Measurements from ENCODE around the gene TEPSIN. TPM values are rescaled to one million over a fixed set of nuclear protein-coding genes. Genes with fewer than 3 reads are reported as not detected.
A peak's percentile ranks its signal among the peaks of the same experiment; 100 is the strongest.

TEPSIN gene
- total RNA-seq, 2 experiments from 2014 or later = 55.0 to 55.4 TPM

GRCh38 chr17:81212365-81212764 is 26.5 kb downstream of the TEPSIN start:
- ChIA-PET CTCF (no interaction called here), POLR2A (no interaction called here)
- Mint-ChIP-seq H3K9me3 (no peaks in the 10 kb centered on the region), H3K36me3 (ENCODE audit: low read depth) (no peaks in the 10 kb centered on the region), H3K27ac (no peak overlapping the region), H3K4me3 (no peak overlapping the region), H3K4me1 (no peaks in the 10 kb centered on the region), H3K27me3 (no peaks in the 10 kb centered on the region)
- DNase-seq = no peak

- no peak for DNase-seq
- Mint-ChIP-seq H3K9me3 (no peaks in the 10 kb centered on the region), H3K27ac (no peak overlapping the region), H3K4me1 (no peaks in the 10 kb centered on the region), H3K27me3 (no peaks in the 10 kb centered on the region), H3K36me3 (ENCODE audit: low read depth) (no peaks in the 10 kb centered on the region), H3K4me3 (no peak overlapping the region)
- POLR2A ChIA-PET = interaction anchor here (0.6 kb wide), 1 partner anchor 10 kb away, joined by 3 read pairs; no protein-coding TSS in a partner anchor
- CTCF ChIA-PET = interaction anchor here (0.6 kb wide), 1 partner anchor 60 kb away, joined by 4 read pairs; no protein-coding TSS in a partner anchor
Observed at GRCh38 chr17:81210868-81211267, 28.0 kb downstream of the TEPSIN start.

GRCh38 chr17:81210466-81210865 is 28.4 kb downstream of the TEPSIN start:
- ChIA-PET POLR2A (interaction anchor here (0.6 kb wide), 1 partner anchor 9 kb away, joined by 3 read pairs; no protein-coding TSS in a partner anchor), CTCF (no interaction called here)
- H3K36me3 Mint-ChIP-seq (ENCODE audit: low read depth) = no peaks in the 10 kb centered on the region
- no peak overlapping the region for H3K4me3 Mint-ChIP-seq
- no peaks in the 10 kb centered on the region for H3K9me3 Mint-ChIP-seq
- H3K27me3 Mint-ChIP-seq = no peaks in the 10 kb centered on the region
- no peak overlapping the region for H3K27ac Mint-ChIP-seq
- H3K4me1 Mint-ChIP-seq = no peaks in the 10 kb centered on the region
- DNase-seq = no peak

GRCh38 chr17:81209141-81209540 is 29.7 kb downstream of the TEPSIN start:
- CTCF ChIA-PET = no interaction called here
- Mint-ChIP-seq H3K4me3 (no peak overlapping the region), H3K27ac (no peak overlapping the region), H3K9me3 (no peaks in the 10 kb centered on the region), H3K36me3 (ENCODE audit: low read depth) (no peaks in the 10 kb centered on the region), H3K27me3 (no peaks in the 10 kb centered on the region), H3K4me1 (no peaks in the 10 kb centered on the region)
- no peak for DNase-seq
- POLR2A ChIA-PET = no interaction called here

- ChIA-PET POLR2A (no interaction called here), CTCF (no interaction called here)
- Mint-ChIP-seq H3K36me3 (ENCODE audit: low read depth) (no peaks in the 10 kb centered on the region), H3K27me3 (no peaks in the 10 kb centered on the region), H3K4me3 (no peak overlapping the region), H3K4me1 (no peaks in the 10 kb centered on the region), H3K9me3 (no peaks in the 10 kb centered on the region), H3K27ac (no peak overlapping the region)
- DNase-seq = no peak
Observed at GRCh38 chr17:81208651-81209050, 30.2 kb downstream of the TEPSIN start.

GRCh38 chr17:81207610-81208581 is 31.0 kb downstream of the TEPSIN start:
- Mint-ChIP-seq H3K4me1 (no peaks in the 10 kb centered on the region), H3K36me3 (ENCODE audit: low read depth) (no peaks in the 10 kb centered on the region), H3K27me3 (no peaks in the 10 kb centered on the region), H3K4me3 (no peak overlapping the region), H3K9me3 (no peaks in the 10 kb centered on the region), H3K27ac (no peak overlapping the region)
- DNase-seq = no peak
- ChIA-PET POLR2A (no interaction called here), CTCF (no interaction called here)

- Mint-ChIP-seq H3K4me3 (no peak overlapping the region), H3K36me3 (ENCODE audit: low read depth) (no peaks in the 10 kb centered on the region), H3K4me1 (no peaks in the 10 kb centered on the region), H3K27me3 (no peaks in the 10 kb centered on the region), H3K9me3 (no peaks in the 10 kb centered on the region), H3K27ac (no peak overlapping the region)
- no peak for DNase-seq
- ChIA-PET POLR2A (no interaction called here), CTCF (no interaction called here)
Observed at GRCh38 chr17:81206657-81207056, 32.2 kb downstream of the TEPSIN start.

GRCh38 chr17:81206166-81206565 is 32.7 kb downstream of the TEPSIN start:
- H3K36me3 Mint-ChIP-seq (ENCODE audit: low read depth) = no peaks in the 10 kb centered on the region
- H3K9me3 Mint-ChIP-seq = no peaks in the 10 kb centered on the region
- no peak overlapping the region for H3K27ac Mint-ChIP-seq
- no peak overlapping the region for H3K4me3 Mint-ChIP-seq
- DNase-seq = no peak
- H3K4me1 Mint-ChIP-seq = no peaks in the 10 kb centered on the region
- POLR2A ChIA-PET = no interaction called here
- CTCF ChIA-PET = interaction anchor here (0.8 kb wide), 1 partner anchor 206 kb away, joined by 3 read pairs; no protein-coding TSS in a partner anchor
- H3K27me3 Mint-ChIP-seq = no peaks in the 10 kb centered on the region

- no peak for DNase-seq
- H3K27ac Mint-ChIP-seq = no peak overlapping the region
- no peaks in the 10 kb centered on the region for H3K9me3 Mint-ChIP-seq
- no peak overlapping the region for H3K4me3 Mint-ChIP-seq
- no peaks in the 10 kb centered on the region for H3K4me1 Mint-ChIP-seq
- CTCF ChIA-PET = no interaction called here
- no peaks in the 10 kb centered on the region for H3K27me3 Mint-ChIP-seq
- POLR2A ChIA-PET = no interaction called here
- H3K36me3 Mint-ChIP-seq (ENCODE audit: low read depth) = no peaks in the 10 kb centered on the region
Observed at GRCh38 chr17:81204578-81204977, 34.3 kb downstream of the TEPSIN start.

GRCh38 chr17:81203136-81203535 is 35.7 kb downstream of the TEPSIN start:
- CTCF ChIA-PET = no interaction called here

GRCh38 chr17:81202318-81202717 is 36.5 kb downstream of the TEPSIN start:
- H3K4me3 Mint-ChIP-seq = no peak overlapping the region
- no peaks in the 10 kb centered on the region for H3K9me3 Mint-ChIP-seq
- CTCF ChIA-PET = no interaction called here
- no peak overlapping the region for H3K27ac Mint-ChIP-seq
- H3K36me3 Mint-ChIP-seq (ENCODE audit: low read depth) = no peaks in the 10 kb centered on the region
- no peaks in the 10 kb centered on the region for H3K4me1 Mint-ChIP-seq
- H3K27me3 Mint-ChIP-seq = no peaks in the 10 kb centered on the region
- no peak for DNase-seq
- POLR2A ChIA-PET = no interaction called here

More at GRCh38 chr17:81203136-81203535, 35.7 kb downstream of the TEPSIN start:
- no peak overlapping the region for H3K4me3 Mint-ChIP-seq
- no peak overlapping the region for H3K27ac Mint-ChIP-seq
- POLR2A ChIA-PET = no interaction called here
- no peaks in the 10 kb centered on the region for H3K9me3 Mint-ChIP-seq
- DNase-seq = no peak
- H3K4me1 Mint-ChIP-seq = no peaks in the 10 kb centered on the region
- H3K27me3 Mint-ChIP-seq = no peaks in the 10 kb centered on the region
- no peaks in the 10 kb centered on the region for H3K36me3 Mint-ChIP-seq (ENCODE audit: low read depth)

- peak; percentile 31 for DNase-seq
- no peak overlapping the region for H3K4me3 Mint-ChIP-seq
- CTCF ChIA-PET = no interaction called here
- no peak overlapping the region for H3K27ac Mint-ChIP-seq
- no peaks in the 10 kb centered on the region for H3K36me3 Mint-ChIP-seq (ENCODE audit: low read depth)
- H3K27me3 Mint-ChIP-seq = no peaks in the 10 kb centered on the region
- no peaks in the 10 kb centered on the region for H3K4me1 Mint-ChIP-seq
- POLR2A ChIA-PET = interaction anchor here (0.7 kb wide), 1 partner anchor 10 kb away, joined by 3 read pairs; no protein-coding TSS in a partner anchor
- no peaks in the 10 kb centered on the region for H3K9me3 Mint-ChIP-seq
Observed at GRCh38 chr17:81200695-81201580, 37.9 kb downstream of the TEPSIN start.

GRCh38 chr17:81200201-81200600 is 38.7 kb downstream of the TEPSIN start:
- H3K4me1 Mint-ChIP-seq = no peaks in the 10 kb centered on the region
- no peaks in the 10 kb centered on the region for H3K27me3 Mint-ChIP-seq
- CTCF ChIA-PET = no interaction called here
- H3K4me3 Mint-ChIP-seq = no peak overlapping the region
- no peak overlapping the region for H3K27ac Mint-ChIP-seq
- DNase-seq = no peak
- H3K36me3 Mint-ChIP-seq (ENCODE audit: low read depth) = no peaks in the 10 kb centered on the region
- H3K9me3 Mint-ChIP-seq = no peaks in the 10 kb centered on the region
- POLR2A ChIA-PET = no interaction called here

All from activated CD4-positive, alpha-beta memory T cell treated with anti-CD3 and anti-CD28 coated beads, Interleukin-2, amount 10 ng/mL, durations not matched to agents 7 days and 5 days (primary cell).